Right cardiac atrium (tissue), 5 donors: ENCODE measurements around the gene EDDM3A. TPM values are rescaled to one million over a fixed set of nuclear protein-coding genes. Genes with fewer than 3 reads are reported as not detected.
A peak's percentile ranks its signal among the peaks of the same experiment; 100 is the strongest.
"Not testable (repeated sequence)": the region's sequence is repeated elsewhere in the genome, so short reads cannot be mapped to it uniquely, and the experiment has no call there.

Experiments used
- ATAC-seq, 2 donors: fragments of 200-7000 bp; cut with Tn5 transposase; one replicate each; pipeline versions ENCODE4 v1.8.0 to v1.9.1; 2020; ENCODE audit warnings: moderate library complexity in 2 of 2, mild to moderate bottlenecking in 1 of 2
- DNase-seq, 3 donors: peaks; one replicate each; pipeline ENCODE4 v3.0.0-alpha.2; 2020
- H3K27ac ChIP-seq: one replicate; pipeline ENCODE4 v1.5.1; 2013; ENCODE audit warnings: mild to moderate bottlenecking, low read length, control low read depth, moderate library complexity
- H3K27me3 ChIP-seq: one replicate; pipeline ENCODE4 v1.6.1; 2013; ENCODE audit not compliant: control insufficient read depth, insufficient read depth
- H3K4me1 ChIP-seq: one replicate; pipeline ENCODE4 v1.6.1; 2013; ENCODE audit warnings: low read length; ENCODE audit not compliant: control insufficient read depth, insufficient read depth
- H3K4me3 ChIP-seq: one replicate; pipeline ENCODE4 v1.5.1; 2013; ENCODE audit warnings: low read length, control low read depth
- H3K9me3 ChIP-seq: one replicate; pipeline ENCODE4 v1.6.1; 2013; ENCODE audit warnings: low read length; ENCODE audit not compliant: control insufficient read depth
- WGBS: extraction: QIAGEN DNeasy Blood & Tissue Kit; methylation state at CpG from one replicate; pipeline ENCODE4 v1.1.7; 2013; 5-methylcytosine and 5-hydroxymethylcytosine counted together
- intact Hi-C, 4 donors: fragments of 100-400 bp; cut with DNase I; formaldehyde crosslinking; loops; one replicate each; pipeline versions ENCODE4 v1.11.0 to v1.14.0; 2022 to 2023
- polyA plus RNA-seq: library from polyadenylated mRNA; stranded (reverse); fragments of 200-250 nt; gene quantifications from one replicate; pipeline ENCODE4 v1.2.3, GENCODE V29; 2013
- total RNA-seq, 4 donors: library from RNA; stranded (reverse); fragmentation: NEBNext Ultra II Directional; extraction: Animal tissue kit (Norgen Biotek cat#: 25700); gene quantifications; one replicate each; pipeline ENCODE4 v1.2.1, GENCODE V29; 2021
- donor health status: healthy with polysubstance abuse.
- donor health status: DM: no; HTN: yes; CAD: no.
- donor health status: DM: no; HTN: no; CAD: no.
- donor health status: DM: no; HTN: yes; CAD: no; lungs with severe emphysema.
- donor health status: DM: yes; HTN: yes; CAD: no.

EDDM3A gene
- total and polyA plus RNA-seq, 5 donors = not detected

DNA sequence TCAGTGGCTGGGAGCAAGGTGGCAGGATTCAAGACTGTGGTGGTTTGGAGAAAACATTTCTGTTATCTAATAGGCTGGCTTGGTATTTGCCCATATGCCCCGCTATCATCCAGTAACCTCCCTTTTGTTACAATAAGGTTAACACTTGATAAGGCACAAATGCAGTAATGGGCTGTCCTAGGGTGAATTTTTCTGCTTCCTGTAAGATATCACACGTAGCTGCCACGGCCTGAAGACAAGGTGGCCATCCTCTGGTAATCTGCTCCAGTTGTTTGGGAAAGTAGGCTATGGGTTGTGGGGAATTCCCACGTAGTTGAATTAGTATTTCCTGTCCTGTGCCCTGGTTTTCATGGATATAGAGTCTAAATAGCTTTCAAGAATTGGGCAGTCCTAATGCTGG lies 34.0 kb upstream of the EDDM3A start:
- ATAC-seq (no peak), DNase-seq (no peak)
- peaks cover 4% of the 10 kb centered on the region for H3K4me1 ChIP-seq
- intact Hi-C loops = no loop called here
- WGBS = 43% methylated on average over 4 of the region's 4 CpGs
- no peak overlapping the region for H3K4me3 ChIP-seq
- no peak overlapping the region for H3K27ac ChIP-seq
- H3K9me3 ChIP-seq = no peaks in the 10 kb centered on the region
- no peaks in the 10 kb centered on the region for H3K27me3 ChIP-seq

DNA sequence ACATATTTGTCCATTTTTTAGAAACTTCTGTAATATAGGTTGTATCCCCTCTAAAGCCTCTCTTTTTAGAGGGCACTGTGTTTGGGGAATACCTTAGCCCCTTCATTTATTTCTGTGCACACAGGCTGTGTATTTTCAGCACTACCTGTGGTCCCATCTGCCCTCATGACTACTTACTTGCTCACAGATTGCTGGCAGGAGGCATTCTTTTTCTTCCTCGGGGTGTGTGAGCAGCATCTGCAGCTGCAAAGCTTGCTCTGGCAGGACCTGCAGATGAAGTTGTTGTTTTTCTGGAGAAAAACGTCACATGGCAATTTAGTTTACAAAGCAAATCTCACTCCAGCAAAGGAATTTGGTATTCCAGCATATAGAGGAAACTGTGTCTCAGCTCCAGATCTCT lies 32.8 kb upstream of the EDDM3A start:
- Histone ChIP-seq H3K27me3 (no peaks in the 10 kb centered on the region), H3K27ac (no peak overlapping the region), H3K4me3 (no peak overlapping the region), H3K9me3 (no peaks in the 10 kb centered on the region), H3K4me1 (peaks cover 2% of the 10 kb centered on the region)
- no peak for DNase-seq
- intact Hi-C loops = no loop called here
- ATAC-seq = no peak
- 36% methylated on average over 2 of the region's 2 CpGs for WGBS

DNA sequence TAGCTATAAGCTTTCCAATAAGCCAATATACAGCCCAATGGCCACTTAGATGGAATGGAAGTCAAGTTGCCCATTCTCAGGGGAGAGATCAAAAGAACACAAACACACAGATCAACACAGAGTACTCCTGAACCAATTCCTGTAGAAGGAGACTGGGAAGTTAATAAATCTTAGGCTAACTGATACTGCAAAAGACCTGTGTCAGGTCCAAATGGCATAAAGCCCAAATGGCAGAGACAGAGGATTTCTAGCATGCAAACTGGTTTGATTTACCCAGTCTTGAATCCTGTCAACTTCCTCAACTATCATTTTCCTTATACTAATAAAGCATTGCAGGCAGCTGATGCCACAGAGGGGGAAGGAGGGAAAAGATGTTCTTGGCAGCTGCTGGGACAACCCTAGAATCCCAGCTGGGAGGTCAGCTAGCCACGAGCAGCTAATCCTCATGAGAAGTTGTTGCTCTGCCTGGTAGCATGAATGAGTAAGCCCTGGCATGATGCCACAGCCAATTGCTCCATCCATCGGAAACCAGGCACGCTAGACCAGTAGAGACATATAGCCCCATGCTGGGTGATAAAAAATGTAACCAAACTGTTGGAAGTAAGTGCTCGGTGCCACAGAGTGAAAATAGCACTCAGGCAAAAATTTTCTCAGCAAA lies 31.0 kb upstream of the EDDM3A start:
- no peaks in the 10 kb centered on the region for H3K9me3 ChIP-seq
- 40% methylated on average over 4 of the region's 4 CpGs for WGBS
- no peaks in the 10 kb centered on the region for H3K27me3 ChIP-seq
- intact Hi-C loops = no loop called here
- peak; percentile 78 to 90 (median 84) for DNase-seq
- no peak overlapping the region for H3K4me3 ChIP-seq
- ATAC-seq = peak; percentile 82 to 88
- no peak overlapping the region for H3K27ac ChIP-seq
- H3K4me1 ChIP-seq = peaks cover 2% of the 10 kb centered on the region

DNA sequence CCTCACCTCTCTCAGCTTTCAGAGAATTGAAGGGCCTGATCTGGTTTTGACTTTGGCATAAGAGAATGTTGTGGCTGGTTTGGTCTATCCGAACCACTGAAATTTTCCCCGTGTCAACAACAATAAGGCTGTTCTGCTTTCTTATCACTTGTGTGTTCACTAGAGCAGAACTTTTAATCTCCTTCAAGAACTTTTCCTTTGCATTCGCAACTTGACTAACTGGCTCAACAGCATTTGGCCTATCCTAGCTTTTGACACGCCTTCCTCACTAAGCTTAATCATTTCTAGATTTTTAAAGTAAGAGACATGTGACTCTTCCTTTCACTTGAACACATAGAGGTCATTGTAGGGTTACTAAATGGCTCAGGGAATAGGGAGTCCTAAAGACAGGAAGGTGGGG lies 25.9 kb upstream of the EDDM3A start:
- no peak for DNase-seq
- 89% methylated on average over 4 of the region's 4 CpGs for WGBS
- Histone ChIP-seq H3K4me1 (peaks cover under 1% of the 10 kb centered on the region), H3K27ac (no peak overlapping the region), H3K27me3 (no peaks in the 10 kb centered on the region), H3K4me3 (no peak overlapping the region), H3K9me3 (no peaks in the 10 kb centered on the region)
- intact Hi-C loops = no loop called here
- ATAC-seq = no peak

DNA sequence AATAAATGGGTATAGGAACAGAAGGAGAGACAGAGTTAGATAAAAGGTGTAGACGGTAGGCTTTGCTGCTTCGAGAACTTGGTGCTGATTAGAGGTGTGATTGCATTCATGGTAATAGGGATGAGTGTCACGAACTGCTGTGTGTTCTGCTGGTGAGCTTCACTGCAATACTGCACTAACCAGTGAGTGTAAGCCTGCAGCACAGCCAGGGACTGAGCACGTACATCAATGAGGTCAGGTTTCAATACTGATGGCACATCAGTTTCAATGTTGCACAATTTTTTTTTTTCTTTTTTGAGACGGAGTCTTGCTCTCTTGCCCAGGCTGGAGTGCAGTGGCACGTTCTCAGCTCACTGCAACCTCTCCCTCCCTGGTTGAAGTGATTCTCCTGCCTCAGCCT lies 24.9 kb upstream of the EDDM3A start:
- Histone ChIP-seq H3K4me3 (no peak overlapping the region), H3K27ac (no peak overlapping the region), H3K4me1 (no peaks in the 10 kb centered on the region), H3K9me3 (no peaks in the 10 kb centered on the region), H3K27me3 (no peaks in the 10 kb centered on the region)
- DNase-seq (no peak), ATAC-seq (no peak)
- 83% methylated on average over 6 of the region's 6 CpGs for WGBS
- intact Hi-C loops = no loop called here

DNA sequence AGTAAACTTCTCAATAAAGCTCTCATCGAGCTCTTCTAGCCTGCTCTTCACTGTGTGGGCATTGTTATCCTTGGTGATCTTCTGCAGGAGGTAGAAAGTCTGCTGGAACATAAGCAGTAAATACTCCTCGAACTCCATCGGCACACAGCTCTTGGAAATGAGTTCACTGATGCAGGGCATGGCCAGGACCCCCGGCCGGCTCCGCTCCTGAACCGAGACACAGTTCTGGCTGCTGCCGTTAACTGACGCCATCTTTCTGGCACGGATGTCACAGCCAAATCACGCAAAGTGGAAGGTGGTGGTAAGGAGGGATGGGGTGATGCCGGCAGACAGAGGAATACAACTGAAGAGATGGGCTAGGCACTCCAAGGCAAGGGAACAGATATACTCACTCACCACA lies 23.7 kb upstream of the EDDM3A start:
- no peak for ATAC-seq
- DNase-seq = no peak
- Histone ChIP-seq H3K27me3 (no peaks in the 10 kb centered on the region), H3K9me3 (no peaks in the 10 kb centered on the region), H3K27ac (no peak overlapping the region), H3K4me3 (no peak overlapping the region), H3K4me1 (no peaks in the 10 kb centered on the region)
- intact Hi-C loops = no loop called here
- 96% methylated on average over 12 of the region's 12 CpGs for WGBS

DNA sequence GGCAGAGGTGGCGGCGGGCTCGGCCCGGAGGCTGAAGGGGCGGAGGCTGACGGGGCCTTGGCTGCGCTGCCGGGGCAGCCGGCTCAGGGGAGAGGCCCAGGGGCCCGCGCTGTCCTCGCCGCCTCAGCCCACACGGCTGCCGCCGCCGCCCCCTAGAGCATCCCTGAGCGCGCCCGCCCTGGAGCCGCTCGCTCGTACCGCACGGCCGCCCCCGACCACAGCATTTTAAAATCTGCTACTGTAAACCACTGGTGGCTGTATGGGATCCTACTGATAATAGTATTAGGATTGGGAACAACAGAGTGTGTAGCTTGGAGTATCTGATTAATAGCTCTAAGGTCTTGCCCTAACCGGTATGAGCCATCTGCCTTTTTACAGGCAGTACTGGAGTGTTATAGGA lies 22.2 kb upstream of the EDDM3A start:
- Histone ChIP-seq H3K27ac (no peak overlapping the region), H3K4me1 (no peaks in the 10 kb centered on the region), H3K9me3 (no peaks in the 10 kb centered on the region), H3K4me3 (peak overlapping the region; percentile 21), H3K27me3 (no peaks in the 10 kb centered on the region)
- DNase-seq = peak; percentile 22 to 58 (median 54)
- 19% methylated on average over 28 of the region's 28 CpGs for WGBS
- intact Hi-C loops = no loop called here
- ATAC-seq = peak; percentile 65 to 71

DNA sequence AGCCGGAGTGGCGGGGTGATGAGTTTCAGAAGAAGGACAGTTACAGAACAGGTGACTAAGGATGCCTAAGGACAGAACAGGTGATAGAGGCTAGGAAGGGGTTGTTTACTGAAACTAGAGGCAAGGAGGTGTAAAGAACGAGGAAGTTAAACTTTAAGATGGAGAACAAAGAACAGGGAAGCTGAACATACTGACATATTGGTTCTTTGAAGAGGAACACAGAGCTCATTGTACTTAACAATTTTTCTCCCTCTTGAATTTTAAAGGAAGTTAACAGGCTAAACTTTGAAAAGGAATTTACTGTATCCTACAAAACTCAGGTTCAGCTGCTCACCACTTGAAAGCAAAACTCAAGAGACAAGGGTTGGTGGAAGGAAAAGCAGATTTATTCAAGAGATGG lies 19.6 kb upstream of the EDDM3A start:
- WGBS = 92% methylated on average over 3 of the region's 3 CpGs
- H3K4me1 ChIP-seq, ATAC-seq, DNase-seq, H3K27me3 ChIP-seq, H3K4me3 ChIP-seq, intact Hi-C loops, H3K27ac ChIP-seq, H3K9me3 ChIP-seq: not testable (repeated sequence)

DNA sequence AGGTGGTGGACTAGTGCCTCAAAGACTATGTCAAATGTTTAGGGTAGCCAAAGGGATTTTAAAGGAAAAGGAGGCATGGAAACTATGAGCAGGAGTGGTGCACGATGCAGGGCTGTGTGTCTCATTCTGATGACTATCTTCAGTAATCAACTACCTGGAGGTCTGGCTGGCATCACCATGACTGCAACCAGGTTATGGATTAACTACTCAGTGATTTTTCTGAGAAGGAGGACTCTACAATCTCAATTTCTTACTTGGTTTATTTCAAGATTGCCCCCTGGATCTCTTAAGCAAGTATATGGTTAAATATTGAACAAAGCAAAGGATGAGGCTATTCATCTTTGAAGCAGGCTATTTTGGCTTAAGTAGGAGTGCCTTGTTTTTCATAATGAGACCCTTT lies 19.2 kb upstream of the EDDM3A start:
- intact Hi-C loops = no loop called here
- Histone ChIP-seq H3K27ac (no peak overlapping the region), H3K27me3 (no peaks in the 10 kb centered on the region), H3K4me3 (no peak overlapping the region), H3K9me3 (no peaks in the 10 kb centered on the region), H3K4me1 (no peaks in the 10 kb centered on the region)
- DNase-seq (no peak), ATAC-seq (no peak)
- WGBS = 83% methylated on average over 1 of the region's 1 CpG

DNA sequence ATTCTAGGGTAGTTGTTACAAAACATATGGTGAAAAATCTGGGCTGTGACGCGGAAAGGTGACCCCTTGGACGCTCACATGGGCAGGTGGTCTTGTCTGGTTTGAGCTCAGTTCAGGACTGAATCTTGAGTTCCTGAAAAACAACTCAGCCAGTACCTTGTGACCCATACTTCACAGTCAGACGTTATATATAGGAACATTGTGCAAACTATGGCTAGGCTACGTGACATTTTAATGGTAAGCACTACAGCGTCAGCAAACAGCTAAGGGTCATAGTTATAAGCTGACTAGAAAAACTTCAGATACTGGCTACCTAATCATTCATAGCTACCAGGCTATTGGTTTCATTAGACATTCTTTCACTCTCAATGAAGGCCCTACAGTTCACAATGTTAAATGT lies 14.8 kb upstream of the EDDM3A start:
- H3K9me3 ChIP-seq = no peaks in the 10 kb centered on the region
- intact Hi-C loops = no loop called here
- no peak overlapping the region for H3K4me3 ChIP-seq
- DNase-seq (no peak), ATAC-seq (no peak)
- no peaks in the 10 kb centered on the region for H3K4me1 ChIP-seq
- H3K27me3 ChIP-seq = no peaks in the 10 kb centered on the region
- 71% methylated on average over 6 of the region's 6 CpGs for WGBS
- H3K27ac ChIP-seq = no peak overlapping the region

DNA sequence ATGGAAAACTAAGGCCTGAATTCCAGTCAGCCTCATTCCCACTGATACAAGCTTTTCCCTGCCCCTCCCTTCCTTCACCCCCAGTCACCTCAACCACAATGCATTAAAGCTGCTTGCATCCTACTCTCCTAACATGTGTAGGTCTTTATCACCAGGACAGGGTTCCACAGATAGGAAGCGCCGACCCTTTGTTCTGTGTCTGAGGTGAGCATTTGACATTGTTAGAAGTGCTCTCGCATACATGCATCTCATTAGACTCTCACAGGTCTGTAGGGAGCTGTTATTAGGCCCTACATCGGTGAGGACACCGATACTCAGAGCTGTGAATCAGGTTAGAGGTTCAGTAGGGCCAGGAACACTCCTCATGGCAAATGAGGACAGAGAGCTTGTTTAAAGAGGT lies 13.2 kb upstream of the EDDM3A start:
- Histone ChIP-seq H3K9me3 (no peaks in the 10 kb centered on the region), H3K4me1 (no peaks in the 10 kb centered on the region), H3K4me3 (no peak overlapping the region), H3K27ac (no peak overlapping the region), H3K27me3 (no peaks in the 10 kb centered on the region)
- 85% methylated on average over 5 of the region's 5 CpGs for WGBS
- no peak for ATAC-seq
- DNase-seq = no peak
- intact Hi-C loops = no loop called here
